GM21529 (cell line): ENCODE results near the gene NECTIN2.
"Not testable (repeated sequence)": the region's sequence is repeated elsewhere in the genome, so short reads cannot be mapped to it uniquely, and the experiment has no call there.

Experiments used
- ATAC-seq: cut with Tn5 transposase; IDR thresholded peaks from one replicate; pipeline ENCODE4 v1.9.1; 2021; ENCODE audit not compliant: unreplicated experiment

Gene NECTIN2

DNA sequence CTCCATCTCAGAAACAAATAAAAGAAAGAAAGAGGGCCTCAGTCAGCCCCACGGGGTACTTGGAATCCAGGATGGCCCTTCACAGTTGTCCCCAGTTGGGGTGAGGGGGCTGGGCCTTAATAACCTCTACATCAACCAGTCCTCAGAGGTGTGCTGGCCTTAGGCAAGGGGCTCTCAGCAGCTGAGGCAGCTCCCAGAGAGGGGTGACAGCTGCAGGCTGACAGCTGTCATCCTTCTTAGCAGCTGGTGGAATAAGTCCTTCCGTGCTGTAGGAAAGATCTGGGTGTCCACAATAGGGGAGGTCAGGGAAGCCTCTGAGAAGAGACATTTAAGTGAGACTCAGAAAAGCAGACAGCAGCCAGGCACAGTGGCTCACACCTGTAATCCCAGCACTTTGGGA is 29.8 kb upstream of the NECTIN2 start:
- ATAC-seq: no peak

DNA sequence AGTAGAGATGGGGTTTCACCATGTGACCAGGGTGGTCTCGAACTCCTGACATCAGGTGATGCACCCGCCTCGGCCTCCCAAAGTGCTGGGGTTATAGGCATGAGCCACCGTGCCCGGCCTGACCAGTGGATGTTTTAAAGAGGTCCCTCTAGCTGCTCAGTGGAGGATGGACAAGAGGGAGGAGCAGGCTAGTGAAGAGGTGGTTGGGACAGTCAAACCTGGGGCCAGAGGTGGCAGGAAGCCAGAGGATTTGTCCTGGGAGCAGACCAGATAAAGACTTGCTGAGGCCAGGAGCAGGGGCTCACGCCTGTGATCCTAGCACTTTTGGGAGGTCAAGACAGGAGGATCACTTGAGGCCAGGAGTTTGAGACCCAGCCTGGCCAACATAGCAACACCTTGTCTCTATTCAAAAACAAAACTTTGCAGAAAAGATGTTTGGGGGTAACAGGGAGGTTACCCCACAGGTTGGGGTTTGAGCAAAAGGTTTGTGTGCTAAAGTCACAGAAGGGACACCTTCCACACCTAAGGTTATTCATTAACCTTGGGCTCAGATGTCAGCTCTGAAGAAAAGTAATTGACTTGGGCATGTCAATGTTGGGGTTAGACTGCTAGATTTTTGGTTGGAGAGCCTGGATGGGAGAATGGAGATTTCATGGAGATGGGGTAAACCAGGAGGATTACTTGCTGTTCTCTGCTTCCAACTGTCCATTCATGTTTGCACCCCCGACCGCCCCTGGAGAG is 28.2 kb upstream of the NECTIN2 start:
- no peak for ATAC-seq

DNA sequence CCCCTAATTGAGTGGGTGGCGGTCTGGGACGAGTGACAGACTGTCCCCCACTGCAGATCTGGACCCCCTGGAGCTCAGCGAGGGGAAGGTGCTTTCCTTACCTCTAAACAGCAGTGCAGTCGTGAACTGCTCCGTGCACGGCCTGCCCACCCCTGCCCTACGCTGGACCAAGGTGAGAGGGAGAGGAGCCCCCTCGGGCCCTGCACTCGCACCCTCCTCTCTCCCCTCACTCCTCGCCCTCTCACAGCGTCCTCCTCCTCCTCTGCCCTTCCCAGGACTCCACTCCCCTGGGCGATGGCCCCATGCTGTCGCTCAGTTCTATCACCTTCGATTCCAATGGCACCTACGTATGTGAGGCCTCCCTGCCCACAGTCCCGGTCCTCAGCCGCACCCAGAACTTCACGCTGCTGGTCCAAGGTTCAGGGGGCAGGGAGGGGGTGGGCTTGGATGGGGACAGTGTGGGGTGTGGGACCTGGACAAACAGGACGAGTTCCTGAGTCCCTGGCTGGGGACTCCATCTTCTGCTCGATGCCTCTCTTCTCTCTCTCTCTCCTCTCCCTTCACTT is 27.5 kb upstream of the NECTIN2 start:
- no peak for ATAC-seq

DNA sequence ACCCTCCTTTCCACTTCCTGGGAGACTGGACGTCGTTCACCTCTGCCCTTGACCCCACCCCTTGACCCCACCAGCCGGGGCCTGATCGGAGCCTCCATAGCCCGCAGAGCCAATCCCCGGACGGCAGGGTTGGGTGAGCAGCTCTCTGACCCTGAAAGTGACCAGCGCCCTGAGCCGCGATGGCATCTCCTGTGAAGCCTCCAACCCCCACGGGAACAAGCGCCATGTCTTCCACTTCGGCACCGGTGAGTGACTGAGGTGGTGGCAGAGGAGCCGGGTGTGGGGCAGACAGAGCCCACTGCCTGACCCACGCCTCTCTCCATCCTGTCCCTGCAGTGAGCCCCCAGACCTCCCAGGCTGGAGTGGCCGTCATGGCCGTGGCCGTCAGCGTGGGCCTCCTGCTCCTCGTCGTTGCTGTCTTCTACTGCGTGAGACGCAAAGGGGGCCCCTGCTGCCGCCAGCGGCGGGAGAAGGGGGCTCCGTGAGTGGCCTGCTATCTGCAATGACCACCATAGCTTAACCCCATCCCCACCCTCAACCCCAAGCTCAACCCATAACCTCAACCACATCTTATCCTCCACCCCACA is 26.8 kb upstream of the NECTIN2 start:
- ATAC-seq: no peak

GRCh38 chr19:44820648-44821609 is 25.2 kb upstream of the NECTIN2 start:
- no peak for ATAC-seq

GRCh38 chr19:44822177-44822576 is 23.9 kb upstream of the NECTIN2 start:
- ATAC-seq: no peak

DNA sequence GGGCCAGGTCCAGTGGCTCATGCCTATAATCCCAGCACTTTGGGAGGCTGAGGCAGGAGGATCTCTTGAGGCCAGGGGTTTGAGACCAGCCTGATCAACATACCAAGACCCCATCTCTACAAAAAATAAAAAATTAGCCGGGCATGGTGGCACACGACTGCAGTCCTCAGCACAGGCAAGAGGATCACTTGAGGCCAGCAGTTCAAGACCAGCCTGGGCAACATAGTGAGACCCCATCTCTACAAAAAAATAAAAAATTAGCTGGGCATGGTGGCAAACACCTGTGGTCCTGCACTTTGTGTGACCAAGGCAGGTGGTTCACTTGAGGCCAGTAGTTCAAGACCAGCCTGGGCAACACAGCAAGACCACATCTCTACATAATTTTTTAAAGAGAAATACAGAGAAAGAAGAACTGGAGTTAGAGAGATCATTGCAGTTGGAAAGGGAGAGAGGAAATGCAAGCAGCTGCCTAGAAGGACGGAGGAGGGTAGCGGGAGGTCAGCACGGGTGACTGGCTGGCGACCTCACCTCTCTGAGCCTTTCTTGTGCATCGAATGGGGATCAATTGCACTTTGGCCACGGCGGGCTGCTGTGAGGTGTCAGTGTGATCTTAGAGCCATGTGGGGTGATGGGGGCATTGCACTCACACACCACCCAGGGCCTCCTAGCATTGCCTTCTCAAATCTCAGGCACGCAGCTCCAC is 23.3 kb upstream of the NECTIN2 start:
- no peak for ATAC-seq

- ATAC-seq: no peak
These were observed 22.8 kb upstream of the NECTIN2 start for GRCh38 chr19:44823373-44823698.

DNA sequence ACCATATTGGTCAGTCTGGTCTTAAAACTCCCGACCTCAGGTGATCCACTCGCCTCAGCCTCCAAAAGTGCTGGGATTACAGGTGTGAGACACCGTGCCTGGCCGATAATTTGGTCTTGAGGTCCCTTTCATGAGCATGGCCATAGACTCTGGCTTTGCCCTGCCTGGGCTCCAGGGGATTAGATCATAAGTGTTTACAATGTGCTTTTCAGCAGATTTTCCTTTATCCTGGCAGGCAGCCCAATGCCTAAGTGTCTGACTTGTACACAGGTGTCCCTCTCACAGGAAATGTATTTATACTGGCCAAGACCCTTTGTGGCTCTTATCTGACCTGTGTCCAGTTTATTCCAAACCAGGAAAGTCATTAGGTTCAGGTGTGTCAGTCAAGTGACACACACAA is 21.3 kb upstream of the NECTIN2 start:
- no peak for ATAC-seq

GRCh38 chr19:44832875-44833274 is 13.2 kb upstream of the NECTIN2 start:
- not testable (repeated sequence) for ATAC-seq

- ATAC-seq: not testable (repeated sequence)
These were observed 11.7 kb upstream of the NECTIN2 start for GRCh38 chr19:44834399-44834798.

GRCh38 chr19:44839276-44839675 is 6.8 kb upstream of the NECTIN2 start:
- no peak for ATAC-seq

- ATAC-seq: no peak
These were observed 5.3 kb upstream of the NECTIN2 start for GRCh38 chr19:44840811-44841210.

- no peak for ATAC-seq
These were observed 4.9 kb upstream of the NECTIN2 start for GRCh38 chr19:44841231-44841630.

- ATAC-seq: no peak
These were observed 848 bp upstream of the NECTIN2 start for GRCh38 chr19:44845286-44845611.

- no peak for ATAC-seq
These were observed 502 bp downstream of the NECTIN2 start for GRCh38 chr19:44846455-44847143.

GRCh38 chr19:44847144-44848035 is 1.3 kb downstream of the NECTIN2 start:
- no peak for ATAC-seq

- ATAC-seq: no peak
These were observed 2.1 kb downstream of the NECTIN2 start for GRCh38 chr19:44848036-44848811.
